A673 (cell line): ENCODE measurements around the gene SMARCC2. TPM values are rescaled to one million over a fixed set of nuclear protein-coding genes. Genes with fewer than 3 reads are reported as not detected.

Experiments used
- BruUV-seq: library from RNA; stranded (reverse); fragments of 400-500 nt; replicated peaks from 2 replicates; lab custom pipeline; 2021; lab: Mats Ljungman, UMichigan
- CTCF ChIA-PET: fragments of 300-600 bp; sonication (Branson Sonifier 250); formaldehyde crosslinking; loops from one replicate; lab custom pipeline; 2022; ENCODE audit warnings: antibody characterized with exemption; lab: Charles Lee
- POLR2A ChIA-PET: fragments of 300-600 bp; sonication (Branson Sonifier 250); formaldehyde crosslinking; loops from one replicate; lab custom pipeline; 2022; ENCODE audit warnings: antibody characterized with exemption; ENCODE audit not compliant: low non-redundant PET; lab: Charles Lee
- DNase-seq: peaks from one replicate; pipeline ENCODE4 v3.0.0-alpha.2; 2015; ENCODE audit warnings: low spot score
- H3K27ac ChIP-seq: fragments of 200-600 bp; sonication (generic); 2 replicates; pipeline ENCODE4 v1.5.1; 2016; ENCODE audit warnings: mixed run types, low read depth, mild to moderate bottlenecking, mixed read lengths, antibody characterized with exemption, low read length; ENCODE audit not compliant: poor library complexity, severe bottlenecking
- H3K27me3 ChIP-seq: fragments of 200-600 bp; sonication (generic); replicated peaks from 2 replicates; pipeline ENCODE4 v1.6.1; 2017; ENCODE audit warnings: mixed run types, low read depth, mild to moderate bottlenecking, mixed read lengths, antibody characterized with exemption, low read length; ENCODE audit not compliant: insufficient read depth, poor library complexity
- H3K36me3 ChIP-seq: fragments of 200-600 bp; sonication (generic); 2 replicates; pipeline ENCODE4 v1.6.1; 2016; ENCODE audit warnings: mixed run types, mild to moderate bottlenecking, mixed read lengths, antibody characterized with exemption, low read length; ENCODE audit not compliant: insufficient read depth, poor library complexity, severe bottlenecking
- H3K4me1 ChIP-seq: fragments of 200-600 bp; sonication (generic); 2 replicates; pipeline ENCODE4 v1.6.1; 2017; ENCODE audit warnings: mixed run types, mild to moderate bottlenecking, mixed read lengths, antibody characterized with exemption, low read length; ENCODE audit not compliant: insufficient read depth, poor library complexity, severe bottlenecking
- H3K4me3 ChIP-seq: fragments of 200-600 bp; sonication (generic); 2 replicates; pipeline ENCODE4 v1.5.1; 2016; ENCODE audit warnings: low read depth, mixed run types, mild to moderate bottlenecking, mixed read lengths, low read length; ENCODE audit not compliant: poor library complexity, severe bottlenecking
- H3K9me3 ChIP-seq: fragments of 200-600 bp; sonication (generic); 2 replicates; pipeline ENCODE4 v1.6.1; 2016; ENCODE audit warnings: mixed run types, low read depth, mild to moderate bottlenecking, mixed read lengths, antibody characterized with exemption, low read length; ENCODE audit not compliant: poor library complexity, severe bottlenecking
- CTCF ChIP-seq: fragments of 300-800, 200-600 bp; sonication (generic); conservative IDR thresholded peaks from 2 replicates; pipeline ENCODE4 v1.5.1; 2017; ENCODE audit warnings: low read depth, mild to moderate bottlenecking, antibody characterized with exemption, low read length, moderate library complexity, mixed read lengths
- EZH2 ChIP-seq: fragments of 200-600 bp; sonication (generic); IDR thresholded peaks from 2 replicates; pipeline ENCODE4 v1.6.1; 2017; ENCODE audit warnings: borderline replicate concordance, low read depth, mild to moderate bottlenecking, mixed read lengths, antibody characterized with exemption, low read length; ENCODE audit not compliant: poor library complexity, severe bottlenecking
- intact Hi-C: fragments of 100-400 bp; cut with micrococcal nuclease; formaldehyde crosslinking; loops from one replicate; pipeline ENCODE4 v1.10.0; 2022; ENCODE audit not compliant: unreplicated experiment
- total RNA-seq: library from RNA; stranded (reverse); gene quantifications from 2 replicates; pipeline ENCODE4 v1.2.3, GENCODE V29; 2021

The SMARCC2 gene
- total RNA-seq, 1 experiment from 2014 or later, result 133 TPM

GRCh38 chr12:56126732-56127239, 62.5 kb downstream of the SMARCC2 start:
- Histone ChIP-seq H3K27me3 (no peaks in the 10 kb centered on the region), H3K4me3 (no peak overlapping the region), H3K36me3 (peaks cover 18% of the 10 kb centered on the region), H3K4me1 (peaks cover 21% of the 10 kb centered on the region), H3K27ac (peak overlapping the region; percentile 76), H3K9me3 (no peaks in the 10 kb centered on the region)
- ChIA-PET CTCF (interaction anchor here (0.6 to 1.3 kb wide), 3 partner anchors 22 to 63 kb away, joined by 3 to 4 read pairs (median 3); partner anchors contain the start of gene SMARCC2), POLR2A (no interaction called here)
- TF ChIP-seq CTCF, result no peak
- TF ChIP-seq EZH2, result no peak
- no peak for DNase-seq
- BruUV-seq, result no TSS peak
- intact Hi-C loops, result loop anchor here (2.0 kb wide), 1 partner anchor 62 kb away; the partner anchor contains the start of gene SMARCC2

GRCh38 chr12:56124133-56124532, 65.2 kb downstream of the SMARCC2 start:
- peak overlapping the region; percentile 8 for H3K27ac ChIP-seq
- no peak overlapping the region for H3K4me3 ChIP-seq
- peaks cover 21% of the 10 kb centered on the region for H3K36me3 ChIP-seq
- no peaks in the 10 kb centered on the region for H3K27me3 ChIP-seq
- no peak for DNase-seq
- CTCF ChIA-PET, result no interaction called here
- H3K4me1 ChIP-seq, result peaks cover 30% of the 10 kb centered on the region
- no peaks in the 10 kb centered on the region for H3K9me3 ChIP-seq
- intact Hi-C loops, result no loop called here
- no TSS peak for BruUV-seq
- POLR2A ChIA-PET, result interaction anchor here (0.6 kb wide), 1 partner anchor 7 kb away, joined by 4 read pairs; the partner anchor contains the start of gene RPL41
- TF ChIP-seq CTCF, result no peak
- no peak for TF ChIP-seq EZH2

GRCh38 chr12:56122637-56123036, 66.6 kb downstream of the SMARCC2 start:
- Histone ChIP-seq H3K27me3 (no peaks in the 10 kb centered on the region), H3K4me3 (no peak overlapping the region), H3K27ac (no peak overlapping the region), H3K4me1 (peaks cover 34% of the 10 kb centered on the region), H3K9me3 (no peaks in the 10 kb centered on the region), H3K36me3 (peaks cover 23% of the 10 kb centered on the region)
- CTCF ChIA-PET, result interaction anchor here (0.6 kb wide), 1 partner anchor 67 kb away, joined by 3 read pairs; the partner anchor contains the start of gene SMARCC2
- POLR2A ChIA-PET, result no interaction called here
- DNase-seq, result no peak
- TF ChIP-seq EZH2 (no peak), CTCF (no peak)
- intact Hi-C loops, result no loop called here
- BruUV-seq, result no TSS peak
